Mesothelial cell of epicardium (in vitro differentiated cells): ENCODE measurements around the gene SPARC. TPM values are rescaled to one million over a fixed set of nuclear protein-coding genes. Genes with fewer than 3 reads are reported as not detected.
A peak's percentile ranks its signal among the peaks of the same experiment; 100 is the strongest.

Experiments used
- DNase-seq, 2 experiments: peaks; one replicate each; pipeline ENCODE4 v3.0.0; 2021; ENCODE audit warnings: low spot score in 2 of 2; ENCODE audit not compliant: unreplicated experiment in 2 of 2
- H3K27ac Mint-ChIP-seq: 2 replicates; pipeline ENCODE4 v1.8.0; 2021; ENCODE audit warnings: mixed read lengths
- H3K27me3 Mint-ChIP-seq: 2 replicates; pipeline ENCODE4 v1.8.0; 2021; ENCODE audit warnings: low read depth, mixed read lengths
- H3K36me3 Mint-ChIP-seq: 2 replicates; pipeline ENCODE4 v1.8.0; 2021; ENCODE audit warnings: mixed read lengths
- H3K4me1 Mint-ChIP-seq: 2 replicates; pipeline ENCODE4 v1.8.0; 2021; ENCODE audit warnings: mixed read lengths
- H3K4me3 Mint-ChIP-seq: 2 replicates; pipeline ENCODE4 v1.8.0; 2021; ENCODE audit warnings: mild to moderate bottlenecking, moderate library complexity, mixed read lengths
- H3K9me3 Mint-ChIP-seq: 2 replicates; pipeline ENCODE4 v1.8.0; 2021; ENCODE audit warnings: mixed read lengths
- CTCF ChIP-seq: fragments of 200-600 bp; sonication (generic); IDR thresholded peaks from one replicate; pipeline ENCODE4 v1.5.0; 2021; ENCODE audit warnings: antibody characterized with exemption; ENCODE audit not compliant: unreplicated experiment
- total RNA-seq: library from RNA; stranded (reverse); gene quantifications from 3 replicates; pipeline ENCODE4 v1.2.1, GENCODE V29; 2021

SPARC gene
- total RNA-seq, 1 donor from 2014 or later: 2,843 TPM

GRCh38 chr5:151724360-151724759, 37.6 kb upstream of the SPARC start:
- peaks cover 12% of the 10 kb centered on the region for H3K9me3 Mint-ChIP-seq

GRCh38 chr5:151722546-151722945, 35.8 kb upstream of the SPARC start:
- peaks cover 4% of the 10 kb centered on the region for H3K9me3 Mint-ChIP-seq
- no peak overlapping the region for H3K27ac Mint-ChIP-seq
- no peaks in the 10 kb centered on the region for H3K27me3 Mint-ChIP-seq
- no peaks in the 10 kb centered on the region for H3K36me3 Mint-ChIP-seq
- no peak overlapping the region for H3K4me3 Mint-ChIP-seq
- TF ChIP-seq CTCF: no peak
- no peak for DNase-seq
- H3K4me1 Mint-ChIP-seq: peaks cover 15% of the 10 kb centered on the region

More at GRCh38 chr5:151724360-151724759, 37.6 kb upstream of the SPARC start:
- Mint-ChIP-seq H3K27ac (no peak overlapping the region), H3K36me3 (peaks cover 6% of the 10 kb centered on the region), H3K4me1 (peaks cover 5% of the 10 kb centered on the region), H3K4me3 (no peak overlapping the region), H3K27me3 (no peaks in the 10 kb centered on the region)
- DNase-seq: no peak
- no peak for TF ChIP-seq CTCF

GRCh38 chr5:151721812-151722391, 35.2 kb upstream of the SPARC start:
- Mint-ChIP-seq H3K4me1 (peaks cover 16% of the 10 kb centered on the region), H3K27me3 (no peaks in the 10 kb centered on the region), H3K4me3 (no peak overlapping the region), H3K36me3 (no peaks in the 10 kb centered on the region), H3K9me3 (peaks cover 4% of the 10 kb centered on the region), H3K27ac (no peak overlapping the region)
- no peak for DNase-seq
- TF ChIP-seq CTCF: no peak

- no peak for DNase-seq
- H3K27ac Mint-ChIP-seq: peak overlapping the region; percentile 17
- peaks cover 16% of the 10 kb centered on the region for H3K4me1 Mint-ChIP-seq
- H3K9me3 Mint-ChIP-seq: peaks cover 4% of the 10 kb centered on the region
- no peak overlapping the region for H3K4me3 Mint-ChIP-seq
- no peaks in the 10 kb centered on the region for H3K27me3 Mint-ChIP-seq
- TF ChIP-seq CTCF: no peak
- no peaks in the 10 kb centered on the region for H3K36me3 Mint-ChIP-seq
Measured at GRCh38 chr5:151721087-151721646, 34.5 kb upstream of the SPARC start.

GRCh38 chr5:151720215-151720614, 33.5 kb upstream of the SPARC start:
- no peak overlapping the region for H3K4me3 Mint-ChIP-seq
- no peak overlapping the region for H3K27ac Mint-ChIP-seq
- H3K36me3 Mint-ChIP-seq: no peaks in the 10 kb centered on the region
- no peak for TF ChIP-seq CTCF
- H3K4me1 Mint-ChIP-seq: peaks cover 16% of the 10 kb centered on the region
- peaks cover 4% of the 10 kb centered on the region for H3K9me3 Mint-ChIP-seq
- no peaks in the 10 kb centered on the region for H3K27me3 Mint-ChIP-seq
- no peak for DNase-seq
